SH-SY5Y (cell line): ENCODE data around the gene SPAAR.

Experiments
- GATA2 ChIP-seq: IDR thresholded peaks from 2 replicates; pipeline ENCODE4 v1.6.1; 2011; ENCODE audit warnings: mild to moderate bottlenecking, low read depth, low read length
- GATA3 ChIP-seq: IDR thresholded peaks from 2 replicates; pipeline ENCODE4 v1.6.1; 2011; ENCODE audit warnings: low read depth, mild to moderate bottlenecking, low read length, moderate library complexity

DNA sequence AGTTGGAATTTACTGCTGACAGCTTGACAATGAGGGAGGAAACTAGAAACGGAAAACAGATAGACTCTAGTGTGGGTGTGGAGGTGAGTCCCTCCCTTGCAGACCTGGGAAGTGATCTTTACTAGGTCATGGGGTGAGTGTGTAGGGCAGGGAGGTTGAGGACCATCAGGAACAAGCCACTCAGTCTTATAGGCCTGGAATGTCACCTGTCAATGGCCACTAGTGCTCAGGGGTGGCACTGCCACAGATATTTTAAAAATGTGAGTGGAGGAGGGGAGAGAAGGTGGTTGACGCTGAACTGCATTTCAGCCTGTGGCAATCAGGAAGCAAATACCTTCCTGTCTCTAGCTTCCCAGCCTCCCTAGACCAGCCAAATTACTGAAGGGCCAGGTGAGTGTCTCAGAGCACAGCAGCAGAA, 39.6 kb downstream of the SPAAR start:
- TF ChIP-seq GATA2, result no peak
- TF ChIP-seq GATA3, result no peak
